Activated gamma-delta T cell treated with Interleukin-2 at 50 U/mL for 16 hours (primary cell): Measurements from ENCODE around the gene THRB.
"Not testable (repeated sequence)": the region's sequence is repeated elsewhere in the genome, so short reads cannot be mapped to it uniquely, and the experiment has no call there.

ENCODE experiments used
- DNase-seq: peaks from one replicate; pipeline ENCODE4 v3.0.0-alpha.2; 2020

The THRB gene

GRCh38 chr3:24440760-24441464 lies 53.7 kb downstream of the THRB start:
- no peak for DNase-seq

GRCh38 chr3:24439021-24439420 lies 55.6 kb downstream of the THRB start:
- no peak for DNase-seq

DNA sequence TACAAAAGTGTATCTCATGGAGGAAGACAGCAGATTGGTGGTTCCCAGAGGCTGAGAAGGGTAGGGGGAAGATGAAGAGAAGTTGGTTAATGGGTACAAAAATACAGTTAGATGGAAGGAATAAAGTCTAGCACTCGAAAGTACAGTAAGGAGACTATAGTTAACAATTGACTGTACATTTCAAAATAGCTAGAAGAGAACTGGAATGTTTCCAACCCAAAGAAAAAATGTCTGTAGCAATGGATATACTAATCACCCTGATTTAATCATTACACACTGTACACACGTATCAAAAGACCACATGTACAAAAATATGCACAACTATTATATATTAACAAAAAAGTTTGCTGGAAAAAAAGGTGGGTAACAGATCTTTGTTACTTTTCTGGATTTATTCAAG lies 57.3 kb downstream of the THRB start:
- no peak for DNase-seq

- DNase-seq, result no peak
These were observed 59.1 kb downstream of the THRB start for GRCh38 chr3:24435584-24435983.

DNA sequence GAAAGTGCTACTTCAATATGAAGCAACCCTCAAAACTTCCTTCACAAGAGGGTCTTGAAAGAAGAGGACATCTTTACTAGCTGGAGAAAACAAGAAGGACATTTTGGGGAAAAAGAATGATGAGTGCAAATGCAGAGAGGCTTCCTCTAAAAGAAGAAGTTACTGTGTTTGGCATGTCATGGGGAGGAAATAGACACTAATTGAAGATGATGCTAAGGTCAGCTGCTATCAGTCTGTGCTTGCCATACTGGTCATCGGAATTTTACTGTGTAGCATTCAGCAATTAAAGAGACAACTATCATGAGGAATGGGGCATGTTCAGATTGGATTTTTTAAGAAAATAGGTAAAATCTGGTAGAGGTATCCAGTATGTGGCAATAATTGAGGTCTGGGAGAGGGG lies 60.0 kb downstream of the THRB start:
- DNase-seq, result no peak

DNA sequence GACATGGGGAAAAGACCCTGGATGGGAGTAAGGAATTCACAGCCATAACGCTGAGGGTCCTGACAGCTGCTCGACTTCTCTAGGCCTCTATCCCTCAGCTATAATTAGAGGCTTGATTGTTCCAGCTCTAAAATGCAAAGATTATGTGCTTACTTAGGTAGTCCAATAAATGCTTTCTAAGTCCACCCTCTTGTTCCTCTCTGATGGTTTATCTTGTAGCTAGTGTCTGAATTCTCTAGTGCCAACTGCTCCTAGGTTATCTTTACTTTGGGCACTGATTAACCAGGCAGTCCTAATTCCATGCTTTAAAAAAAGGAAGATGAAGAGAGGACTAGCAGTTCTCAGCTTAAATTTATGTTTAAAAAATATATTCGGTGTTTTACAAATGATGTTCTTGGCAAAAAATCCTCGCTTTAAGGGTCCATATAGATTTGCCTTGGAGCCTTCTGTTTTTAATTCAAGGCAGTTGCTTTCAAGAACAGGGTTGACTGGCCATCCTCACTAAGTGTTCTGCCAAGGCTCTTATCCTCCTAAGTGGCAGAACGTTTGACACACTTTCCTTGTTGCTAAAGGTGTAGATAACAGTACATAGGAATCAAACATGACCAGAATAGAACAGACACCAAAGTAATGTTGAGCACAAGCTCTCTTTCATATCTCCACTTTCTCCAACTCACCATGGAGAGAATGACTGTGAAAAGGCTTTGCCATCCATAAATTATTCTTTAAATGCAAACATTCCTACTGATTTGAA lies 60.6 kb downstream of the THRB start:
- no peak for DNase-seq

DNA sequence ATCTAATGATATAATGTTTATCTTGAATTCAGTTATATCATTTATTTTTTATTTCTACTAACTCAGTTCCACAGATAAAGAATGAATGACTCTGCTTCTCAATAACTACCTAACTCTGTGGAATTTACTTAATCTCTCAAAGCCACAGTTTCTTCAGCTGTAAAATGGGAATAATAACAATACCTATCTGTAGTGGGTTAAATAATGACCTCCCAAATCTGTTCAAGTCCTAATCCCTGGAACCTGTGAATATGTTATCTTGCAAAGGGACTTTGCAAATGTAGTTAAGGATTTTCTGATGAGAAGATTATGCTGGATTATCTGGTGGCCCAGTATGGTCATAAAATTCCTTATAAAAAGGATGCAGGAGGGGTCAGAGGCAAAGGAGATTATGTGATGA lies 61.7 kb downstream of the THRB start:
- DNase-seq, result no peak

- no peak for DNase-seq
These were observed 66.2 kb downstream of the THRB start for GRCh38 chr3:24428481-24428880.

DNA sequence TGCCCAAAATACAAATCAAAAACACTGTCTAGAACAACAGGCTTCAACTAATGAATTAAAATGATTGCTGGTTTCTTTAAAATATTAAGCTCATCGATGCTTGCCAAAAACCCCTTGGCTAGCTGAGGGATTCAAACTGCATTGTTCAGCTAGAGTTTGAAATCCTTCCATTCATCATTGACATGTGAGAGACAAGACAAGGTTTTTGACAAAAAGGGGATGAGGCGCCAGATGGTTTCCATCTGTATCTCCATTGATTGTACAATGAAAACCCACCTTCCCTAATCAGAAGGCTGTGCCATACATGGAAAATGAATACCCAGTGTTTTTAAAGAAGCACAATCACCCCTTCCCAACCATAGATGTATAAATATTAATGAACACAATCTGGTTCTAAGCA lies 67.8 kb downstream of the THRB start:
- no peak for DNase-seq

DNA sequence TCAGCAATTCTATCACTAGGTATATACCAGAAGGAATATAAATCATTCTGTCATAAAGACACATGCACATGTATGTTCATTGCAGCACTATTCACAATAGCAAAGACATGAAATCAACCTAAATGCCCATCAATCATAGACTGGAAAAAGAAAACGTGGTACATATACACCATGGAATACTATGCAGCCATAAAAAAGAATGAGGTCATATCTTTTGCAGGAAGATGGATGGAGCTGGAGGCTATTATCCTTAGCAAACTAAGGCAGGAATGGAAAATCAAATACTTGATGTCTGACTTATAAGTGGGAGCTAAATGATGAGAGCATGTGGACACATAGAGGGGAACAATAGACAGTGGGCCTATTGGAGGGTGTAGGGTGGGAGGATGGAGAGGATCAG lies 73.8 kb downstream of the THRB start:
- not testable (repeated sequence) for DNase-seq

- DNase-seq, result no peak
These were observed 74.4 kb downstream of the THRB start for GRCh38 chr3:24420224-24420623.

DNA sequence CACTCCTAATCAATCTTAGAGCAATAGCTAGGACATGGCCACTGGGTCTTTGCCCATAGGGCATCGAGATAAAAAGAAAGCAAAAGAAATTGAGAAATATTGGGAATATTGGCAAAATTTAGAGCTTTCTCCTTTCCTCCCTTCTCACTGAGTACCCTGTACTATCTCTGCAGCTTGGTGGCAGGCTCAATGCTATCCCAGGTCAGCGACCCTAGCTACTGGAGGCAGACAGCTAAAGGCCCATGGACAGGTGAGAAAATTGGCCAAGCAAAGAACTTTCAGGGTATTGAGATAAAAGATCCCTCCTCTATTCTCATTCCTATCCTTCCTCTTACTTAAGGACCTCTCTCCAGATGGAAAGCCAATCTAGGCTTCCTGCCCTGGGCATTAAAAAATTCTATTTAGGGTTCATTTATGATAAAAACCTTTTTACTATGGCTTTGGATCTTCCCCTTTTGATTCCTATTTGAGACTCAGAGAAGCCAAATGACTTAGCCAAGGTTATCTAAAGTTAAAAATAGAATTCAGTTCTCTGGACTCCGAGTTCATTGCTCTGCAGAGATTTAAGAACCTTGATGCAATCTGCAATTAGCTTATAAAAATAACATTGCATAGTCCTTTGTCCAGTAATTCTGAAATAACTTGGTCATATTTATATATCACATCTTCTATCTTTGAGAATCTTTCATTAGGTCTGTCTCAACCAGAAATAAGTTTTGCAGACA lies 75.4 kb downstream of the THRB start:
- no peak for DNase-seq

DNA sequence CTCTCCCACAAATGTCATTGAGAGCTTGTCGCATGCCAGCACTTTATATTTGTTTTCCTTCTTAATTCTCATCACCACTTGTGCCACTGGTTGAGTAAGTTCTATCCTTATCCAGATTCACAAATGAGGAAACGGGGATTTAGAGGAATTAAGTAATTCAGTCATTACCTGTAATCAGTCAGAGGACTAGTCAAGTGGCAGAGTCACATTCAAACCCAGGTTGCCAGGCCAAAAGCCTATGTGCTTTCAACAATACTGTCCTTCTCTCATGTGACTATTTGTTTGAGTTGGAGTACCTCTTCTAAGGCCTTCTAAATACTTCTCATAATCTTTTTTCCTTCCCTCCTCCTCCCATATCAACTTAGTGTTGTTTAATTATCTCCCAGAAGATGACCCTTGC lies 76.9 kb downstream of the THRB start:
- DNase-seq, result no peak

DNA sequence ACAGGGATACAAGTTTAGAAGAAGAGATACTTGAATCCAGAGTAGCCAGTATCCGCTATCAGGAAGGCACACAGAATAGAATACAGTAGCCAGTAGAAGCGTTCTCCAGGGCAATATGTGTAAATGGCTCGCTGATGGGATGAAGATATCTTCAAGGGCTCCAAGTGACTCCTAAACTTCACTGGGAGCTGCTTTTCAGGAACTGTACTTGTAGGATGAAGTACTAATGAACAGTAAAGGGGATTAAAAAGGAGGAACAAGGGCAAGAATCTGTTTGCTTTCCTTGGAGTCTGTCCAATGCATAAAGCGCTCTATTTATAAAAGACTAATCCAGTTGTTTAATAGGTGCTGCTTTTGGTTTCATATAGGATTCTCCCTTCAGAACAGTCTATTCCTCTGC lies 78.4 kb downstream of the THRB start:
- no peak for DNase-seq

DNA sequence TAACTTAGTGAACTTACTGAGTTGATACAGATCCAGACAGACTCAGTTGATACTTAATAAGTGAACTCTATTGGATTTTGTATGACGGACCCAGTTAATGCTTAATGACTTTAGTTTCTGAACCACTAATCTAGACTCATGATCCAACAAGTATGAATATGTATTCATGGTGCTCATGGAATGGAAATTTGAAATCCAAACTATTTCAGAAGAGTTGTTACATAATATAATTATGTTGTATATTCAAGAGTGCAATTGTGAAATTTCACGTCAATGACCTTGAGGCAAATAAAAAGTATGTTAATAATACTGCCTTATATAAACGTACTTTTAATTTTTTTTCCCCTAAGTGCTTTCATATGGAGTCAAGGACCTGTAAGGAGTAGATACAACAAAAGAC lies 78.8 kb downstream of the THRB start:
- DNase-seq, result no peak

GRCh38 chr3:24413662-24414061 lies 81.0 kb downstream of the THRB start:
- not testable (repeated sequence) for DNase-seq

DNA sequence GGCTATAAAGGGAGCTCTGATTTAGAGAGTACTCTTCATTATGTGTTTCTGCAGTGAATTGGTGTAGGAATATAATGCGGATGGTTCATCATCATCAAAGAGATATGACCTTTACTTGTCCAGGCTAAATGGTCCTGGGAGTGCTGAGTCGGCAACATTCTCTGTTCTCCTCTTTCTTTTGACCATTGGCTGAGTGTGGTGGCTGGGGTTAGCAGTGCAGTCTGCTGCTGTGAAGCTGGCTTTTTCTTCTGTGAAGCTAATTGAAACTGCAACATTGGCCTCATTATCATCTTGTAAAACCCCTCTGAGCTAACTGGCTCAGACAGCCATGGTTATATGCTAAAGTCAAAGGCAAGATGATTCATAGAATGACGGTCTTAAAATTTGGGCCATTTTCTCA lies 83.8 kb downstream of the THRB start:
- DNase-seq, result no peak

DNA sequence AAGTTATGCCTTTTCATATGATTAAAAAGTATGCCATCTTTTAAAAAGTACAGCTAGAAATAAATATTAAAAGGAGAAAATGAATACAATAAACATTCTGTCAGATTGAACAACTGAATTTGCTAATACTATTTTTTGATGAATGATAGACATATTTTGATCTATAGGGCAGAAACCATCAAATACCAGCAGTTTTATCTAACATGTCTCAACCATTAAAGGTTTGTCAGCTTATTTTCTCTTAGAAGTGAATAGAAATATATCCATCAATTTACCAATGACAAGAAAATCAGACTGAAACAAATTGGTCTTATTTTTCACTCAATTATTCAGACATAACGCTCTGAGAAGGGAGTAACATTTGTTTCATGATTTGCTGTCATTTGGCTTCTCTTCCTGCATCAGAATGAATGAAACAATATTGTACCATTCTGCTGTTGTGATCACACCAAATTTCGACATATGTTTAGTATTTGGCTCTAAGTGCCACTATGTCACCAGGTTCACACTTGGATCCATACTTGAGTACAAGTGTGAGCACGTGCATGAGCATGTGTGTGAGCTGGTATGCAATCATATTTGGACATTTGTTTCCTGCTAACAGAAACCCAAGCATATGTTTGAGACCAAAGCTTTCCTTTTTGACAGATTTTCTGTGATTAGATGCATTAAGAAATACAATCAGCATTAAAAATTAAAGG lies 86.5 kb downstream of the THRB start:
- DNase-seq, result no peak

- DNase-seq, result no peak
These were observed 87.8 kb downstream of the THRB start for GRCh38 chr3:24406900-24407299.

DNA sequence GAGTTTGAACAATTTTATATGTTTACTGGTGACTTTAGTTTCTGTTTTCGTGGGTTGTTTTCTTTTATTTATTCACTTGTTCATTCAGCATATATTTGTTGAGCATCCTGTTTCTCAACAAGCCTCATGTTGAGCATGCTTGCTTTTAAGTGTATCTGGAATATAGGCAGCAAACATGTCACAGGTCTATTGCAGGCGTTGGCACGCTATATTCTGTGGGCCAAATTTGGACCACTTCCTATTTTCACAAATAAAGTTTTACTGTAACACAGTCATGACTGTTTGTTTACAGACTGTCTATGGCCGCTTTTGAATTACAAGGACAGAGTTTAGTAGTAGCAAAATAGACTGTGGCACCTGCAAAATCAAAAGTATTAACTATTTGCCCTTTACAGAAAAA lies 89.6 kb downstream of the THRB start:
- DNase-seq, result no peak

- no peak for DNase-seq
These were observed 92.9 kb downstream of the THRB start for GRCh38 chr3:24401811-24402185.

DNA sequence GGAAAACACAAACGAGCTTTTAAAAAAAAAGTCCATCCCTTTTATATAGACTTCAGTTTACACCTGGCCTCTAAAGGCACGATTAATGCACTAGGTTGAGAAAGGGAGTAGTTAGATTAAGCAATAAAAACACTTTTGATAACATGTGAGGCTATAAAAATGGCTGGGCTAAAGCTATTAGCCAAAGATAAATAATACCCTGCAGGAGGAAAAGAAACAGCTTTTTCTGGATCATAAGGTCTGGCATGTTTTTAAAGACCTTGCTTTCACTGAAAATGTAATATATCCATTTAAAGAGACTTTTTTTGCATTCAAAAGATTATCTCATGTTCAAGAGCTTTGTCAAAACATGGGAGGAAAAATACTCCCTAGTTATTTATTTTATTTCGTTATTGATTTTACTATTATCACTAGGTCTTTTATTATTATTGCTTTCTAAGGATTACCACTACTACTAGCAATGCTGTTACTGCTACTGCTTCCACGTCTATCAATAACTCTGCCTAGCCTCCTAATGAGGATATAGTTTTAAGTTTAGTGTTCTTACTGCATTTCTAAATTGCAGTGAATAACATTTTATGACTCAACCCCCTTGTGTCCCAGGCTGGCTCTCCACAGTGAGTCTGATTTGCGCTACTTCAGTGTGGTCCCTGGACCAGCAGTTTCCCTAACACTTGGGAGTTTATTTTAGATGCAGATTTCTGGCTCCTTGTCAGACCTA lies 93.4 kb downstream of the THRB start:
- no peak for DNase-seq

DNA sequence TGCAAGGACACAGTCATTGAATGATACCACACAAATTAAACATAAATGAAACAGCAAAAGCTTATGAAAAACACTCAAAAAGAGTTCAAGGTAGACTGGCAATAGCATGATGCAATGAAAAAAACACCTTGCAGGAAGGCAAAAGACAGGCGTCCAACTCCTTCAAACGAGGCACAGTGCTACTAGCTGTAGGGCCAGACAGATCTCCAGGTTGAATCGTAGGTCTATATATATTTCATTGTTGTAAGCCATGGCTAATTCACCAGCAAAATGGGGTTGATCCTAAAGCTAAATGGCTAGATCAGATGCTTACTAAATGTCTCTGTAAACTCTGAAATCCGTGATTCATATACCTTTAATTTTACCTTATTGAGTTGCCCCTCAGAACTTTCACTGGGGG lies 94.2 kb downstream of the THRB start:
- DNase-seq, result no peak
